AG09309 (cell line): Measurements from ENCODE around the gene POC1A.

ENCODE experiments used
- DNase-seq: peaks from one replicate; pipeline ENCODE4 v3.0.0-alpha.2; 2010; ENCODE audit warnings: low read depth
- H3K4me3 ChIP-seq: 2 replicates; pipeline ENCODE4 v1.5.1; 2011; ENCODE audit warnings: mild to moderate bottlenecking, low read depth, low read length, moderate library complexity; ENCODE audit not compliant: control insufficient read depth
- CTCF ChIP-seq: IDR thresholded peaks from 2 replicates; pipeline ENCODE4 v1.5.1; 2011; ENCODE audit warnings: mild to moderate bottlenecking, low read depth, low read length, inconsistent platforms; ENCODE audit not compliant: insufficient read depth, control insufficient read depth; ENCODE audit errors: missing control alignments

The POC1A gene

GRCh38 chr3:52032702-52033408 is 121.4 kb downstream of the POC1A start:
- no peak overlapping the region for H3K4me3 ChIP-seq
- no peak for DNase-seq
- TF ChIP-seq CTCF: no peak

- no peak overlapping the region for H3K4me3 ChIP-seq
- no peak for TF ChIP-seq CTCF
- no peak for DNase-seq
Observed at GRCh38 chr3:52031896-52032295, 122.3 kb downstream of the POC1A start.

GRCh38 chr3:52030714-52031310 is 123.4 kb downstream of the POC1A start:
- no peak for DNase-seq
- no peak overlapping the region for H3K4me3 ChIP-seq
- TF ChIP-seq CTCF: no peak

- H3K4me3 ChIP-seq: no peak overlapping the region
- DNase-seq: no peak
- no peak for TF ChIP-seq CTCF
Observed at GRCh38 chr3:52029535-52029934, 124.7 kb downstream of the POC1A start.

- H3K4me3 ChIP-seq: no peak overlapping the region
- no peak for DNase-seq
- TF ChIP-seq CTCF: no peak
Observed at GRCh38 chr3:52029053-52029452, 125.2 kb downstream of the POC1A start.

- no peak for DNase-seq
- H3K4me3 ChIP-seq: no peak overlapping the region
- TF ChIP-seq CTCF: no peak
Observed at GRCh38 chr3:52028572-52028971, 125.7 kb downstream of the POC1A start.

GRCh38 chr3:52026041-52026440 is 128.2 kb downstream of the POC1A start:
- DNase-seq: no peak
- no peak for TF ChIP-seq CTCF
- no peak overlapping the region for H3K4me3 ChIP-seq
